Gastrocnemius medialis (tissue), 4 donors: ENCODE measurements around the gene MGAT5B. TPM values are rescaled to one million over a fixed set of nuclear protein-coding genes. Genes with fewer than 3 reads are reported as not detected.

ENCODE experiments used
- ATAC-seq, 2 donors: fragments of 150-250 bp; one replicate each; pipeline ENCODE4 v1.9.1; 2016
- DNase-seq, 2 donors: peaks; one replicate each; pipeline ENCODE4 v3.0.0-alpha.2; 2019
- H3K27ac ChIP-seq, 4 donors: fragments of 200-600 bp; sonication (generic); 1 replicate in 1 of 4; 2 replicates in 3 of 4; pipeline ENCODE4 v1.5.1; 2016 to 2018; ENCODE audit warnings: mild to moderate bottlenecking in 2 of 4, moderate library complexity in 1 of 4
- H3K27me3 ChIP-seq, 3 donors: fragments of 200-600 bp; sonication (generic) in 2 of 3; 1 replicate in 1 of 3; 2 replicates in 2 of 3; pipeline versions ENCODE4 v1.5.1 to v1.6.0; 2016 to 2019; ENCODE audit warnings: mild to moderate bottlenecking in 1 of 3, moderate library complexity in 1 of 3
- H3K36me3 ChIP-seq, 2 donors: fragments of 200-600 bp; sonication (generic) in 1 of 2; one replicate each; pipeline ENCODE4 v1.5.1; 2017 to 2018
- H3K4me1 ChIP-seq, 2 donors: fragments of 200-600 bp; sonication (generic) in 1 of 2; one replicate each; pipeline ENCODE4 v1.5.1; 2016 to 2017; ENCODE audit warnings: mild to moderate bottlenecking in 2 of 2
- H3K4me3 ChIP-seq, 4 donors: fragments of 200-600 bp; sonication (generic) in 3 of 4; 1 replicate in 1 of 4; 2 replicates in 3 of 4; pipeline ENCODE4 v1.5.1; 2016 to 2019; ENCODE audit warnings: mild to moderate bottlenecking in 2 of 4
- H3K9me3 ChIP-seq, 3 donors: fragments of 200-600 bp; sonication (generic) in 2 of 3; 1 replicate in 1 of 3; 2 replicates in 2 of 3; pipeline ENCODE4 v1.5.1; 2016 to 2019
- POLR2A ChIP-seq, 2 donors: fragments of 450-650 bp; IDR thresholded peaks; one replicate each; pipeline ENCODE4 v1.6.1; 2017; ENCODE audit warnings: antibody characterized with exemption in 2 of 2, mild to moderate bottlenecking in 2 of 2, moderate library complexity in 2 of 2
- in situ Hi-C, 4 donors: fragments of 200-750 bp; cut with MboI; loops; one replicate each; pipeline versions ENCODE4 v1.15.0 to v1.8.0; 2017; ENCODE audit warnings: low sequenced_read_pairs in 4 of 4
- intact Hi-C: fragments of 100-400 bp; cut with DNase I; formaldehyde crosslinking; loops from one replicate; pipeline ENCODE4 v1.15.1; 2023; ENCODE audit warnings: low total_unique reads
- total RNA-seq, 4 donors: library from RNA; depleted of rRNA; stranded (reverse); fragments of >200 nt; gene quantifications; one replicate each; pipeline versions ENCODE4 v1.1.0 to v1.2.3, GENCODE V29; 2016
- TF ChIP-seq, protein P1 (sequence below), 5 experiments: fragments of 450-650 bp in 3 of 5; fragments of 200-600 bp in 2 of 5; sonication (generic) in 2 of 5; IDR thresholded peaks in 4 of 5; conservative IDR thresholded peaks in 1 of 5; 1 replicate in 4 of 5; 2 replicates in 1 of 5; pipeline ENCODE4 v1.5.1; 2016 to 2019; ENCODE audit warnings: antibody characterized with exemption in 5 of 5, mild to moderate bottlenecking in 3 of 5, moderate library complexity in 3 of 5

Gene MGAT5B
- total RNA-seq, 4 donors from 2014 or later, result not detected

DNA sequence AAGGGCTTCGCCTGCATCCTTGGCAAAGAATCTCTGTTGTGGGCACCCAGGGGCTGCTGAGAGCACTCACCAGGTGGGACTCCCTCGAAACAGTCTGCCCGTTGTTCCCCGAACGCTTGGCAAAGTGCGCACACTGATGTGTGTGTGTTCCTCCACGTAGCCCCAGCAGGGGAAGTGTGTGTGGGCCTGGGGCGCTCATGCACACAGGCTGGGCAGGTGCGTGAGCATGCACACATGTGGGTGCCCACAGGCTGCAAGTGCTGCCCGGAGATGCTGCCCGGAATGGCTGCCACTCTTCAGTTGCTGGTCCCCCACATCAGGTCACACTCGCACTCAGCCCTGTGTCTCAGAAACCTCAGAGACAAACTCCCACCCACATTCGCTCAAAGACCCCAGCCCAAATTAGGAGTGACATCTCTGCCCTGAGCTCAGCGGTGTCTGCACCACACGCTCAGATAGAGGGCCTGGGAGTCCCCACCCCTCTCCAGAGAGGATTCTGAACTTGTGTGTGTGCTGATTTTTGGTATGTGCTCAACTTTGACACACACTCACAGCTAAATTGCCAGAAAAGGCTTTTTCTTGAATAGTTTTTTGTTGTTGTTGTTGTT, 119.4 kb downstream of the MGAT5B start:
- Histone ChIP-seq H3K27ac (no peak overlapping the region), H3K4me1 (no peaks in the 10 kb centered on the region), H3K9me3 (no peaks in the 10 kb centered on the region), H3K27me3 (peaks cover 0 to 9% (median 4%) of the 10 kb centered on the region in 3 donors), H3K36me3 (no peaks in the 10 kb centered on the region), H3K4me3 (no peak overlapping the region)
- in situ Hi-C loops (no loop called here), intact Hi-C loops (no loop called here)
- ATAC-seq (no peak), DNase-seq (no peak)
- no peak for TF ChIP-seq POLR2A (IDR thresholded peaks at IDR 0.05)
- TF ChIP-seq, protein P1, sequence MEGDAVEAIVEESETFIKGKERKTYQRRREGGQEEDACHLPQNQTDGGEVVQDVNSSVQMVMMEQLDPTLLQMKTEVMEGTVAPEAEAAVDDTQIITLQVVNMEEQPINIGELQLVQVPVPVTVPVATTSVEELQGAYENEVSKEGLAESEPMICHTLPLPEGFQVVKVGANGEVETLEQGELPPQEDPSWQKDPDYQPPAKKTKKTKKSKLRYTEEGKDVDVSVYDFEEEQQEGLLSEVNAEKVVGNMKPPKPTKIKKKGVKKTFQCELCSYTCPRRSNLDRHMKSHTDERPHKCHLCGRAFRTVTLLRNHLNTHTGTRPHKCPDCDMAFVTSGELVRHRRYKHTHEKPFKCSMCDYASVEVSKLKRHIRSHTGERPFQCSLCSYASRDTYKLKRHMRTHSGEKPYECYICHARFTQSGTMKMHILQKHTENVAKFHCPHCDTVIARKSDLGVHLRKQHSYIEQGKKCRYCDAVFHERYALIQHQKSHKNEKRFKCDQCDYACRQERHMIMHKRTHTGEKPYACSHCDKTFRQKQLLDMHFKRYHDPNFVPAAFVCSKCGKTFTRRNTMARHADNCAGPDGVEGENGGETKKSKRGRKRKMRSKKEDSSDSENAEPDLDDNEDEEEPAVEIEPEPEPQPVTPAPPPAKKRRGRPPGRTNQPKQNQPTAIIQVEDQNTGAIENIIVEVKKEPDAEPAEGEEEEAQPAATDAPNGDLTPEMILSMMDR (IDR thresholded peaks at IDR 0.05 in 4 of 5, conservative IDR thresholded peaks at IDR 0.05 in 1 of 5), result no peak

DNA sequence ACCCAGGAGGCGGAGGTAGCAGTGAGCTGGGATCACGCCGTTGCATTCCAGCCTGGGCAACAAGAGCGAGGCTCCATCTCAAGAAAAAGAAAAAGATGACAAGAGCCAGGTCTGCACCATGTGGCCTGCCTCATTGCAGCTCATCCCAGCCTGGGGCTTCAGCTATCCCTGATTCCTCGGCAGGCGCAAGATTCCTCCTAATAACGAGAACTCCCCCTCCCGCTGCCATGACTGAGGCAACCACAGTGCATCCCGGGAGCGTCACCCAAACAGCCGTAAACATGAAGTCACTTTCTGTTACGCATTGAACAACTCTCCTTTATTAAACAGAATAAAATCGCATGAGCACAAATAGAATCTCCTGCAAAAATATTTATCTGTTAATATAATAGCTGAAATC, 120.6 kb downstream of the MGAT5B start:
- peaks cover 0 to 9% (median 0%) of the 10 kb centered on the region in 3 donors for H3K27me3 ChIP-seq
- H3K36me3 ChIP-seq, result no peaks in the 10 kb centered on the region
- no peak overlapping the region for H3K27ac ChIP-seq
- DNase-seq, result no peak
- TF ChIP-seq POLR2A (IDR thresholded peaks at IDR 0.05), result no peak
- TF ChIP-seq, protein P1 (IDR thresholded peaks at IDR 0.05 in 4 of 5, conservative IDR thresholded peaks at IDR 0.05 in 1 of 5), result no peak
- H3K4me3 ChIP-seq, result no peak overlapping the region
- no peak for ATAC-seq
- intact Hi-C loops (no loop called here), in situ Hi-C loops (no loop called here)
- no peaks in the 10 kb centered on the region for H3K9me3 ChIP-seq
- H3K4me1 ChIP-seq, result no peaks in the 10 kb centered on the region

DNA sequence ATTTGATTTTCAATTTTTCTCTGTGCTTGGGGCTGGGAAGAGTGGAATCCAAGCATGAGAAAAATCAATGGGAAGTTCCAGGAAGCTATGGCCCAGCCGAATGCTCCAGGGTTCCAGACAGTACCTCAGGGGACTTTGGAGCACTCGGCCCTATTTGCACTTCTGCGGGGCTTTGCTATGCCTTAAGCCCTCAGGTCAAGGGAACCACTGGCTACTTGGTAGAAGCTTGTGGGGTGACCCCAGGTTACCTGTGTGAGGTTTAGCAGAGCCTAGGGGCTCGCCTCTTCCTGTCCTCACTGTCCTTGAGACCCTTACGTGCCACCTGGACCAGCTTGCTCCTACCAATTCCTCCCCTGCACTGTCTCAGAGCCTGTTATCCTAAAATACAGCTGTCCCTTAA, 121.3 kb downstream of the MGAT5B start:
- no peaks in the 10 kb centered on the region for H3K4me1 ChIP-seq
- peaks cover 0 to 9% (median 0%) of the 10 kb centered on the region in 3 donors for H3K27me3 ChIP-seq
- intact Hi-C loops (no loop called here), in situ Hi-C loops (no loop called here)
- TF ChIP-seq, protein P1 (IDR thresholded peaks at IDR 0.05 in 4 of 5, conservative IDR thresholded peaks at IDR 0.05 in 1 of 5), result no peak
- no peak for TF ChIP-seq POLR2A (IDR thresholded peaks at IDR 0.05)
- H3K4me3 ChIP-seq, result no peak overlapping the region
- no peak overlapping the region for H3K27ac ChIP-seq
- ATAC-seq, result no peak
- no peak for DNase-seq
- no peaks in the 10 kb centered on the region for H3K9me3 ChIP-seq
- no peaks in the 10 kb centered on the region for H3K36me3 ChIP-seq

DNA sequence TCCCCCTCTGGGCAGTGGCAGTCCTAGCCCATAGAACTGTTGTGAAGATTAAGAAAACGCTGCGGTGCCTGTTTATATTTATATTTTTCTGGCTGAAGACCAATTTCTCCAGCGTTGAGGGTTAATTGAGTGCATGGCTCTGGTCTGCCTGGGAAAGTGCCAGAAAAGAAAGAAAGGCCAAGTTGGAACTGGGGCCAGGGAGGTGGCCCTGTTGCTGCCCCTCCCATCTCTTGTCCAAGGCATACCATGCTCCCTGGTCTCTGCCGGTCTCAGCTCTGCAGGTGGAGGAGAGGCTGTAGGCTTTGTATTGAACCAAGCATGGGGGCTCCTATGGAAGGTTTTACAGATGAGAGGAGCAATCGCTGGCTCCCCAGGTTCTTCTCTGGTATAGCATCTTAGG, 124.7 kb downstream of the MGAT5B start:
- H3K4me3 ChIP-seq, result no peak overlapping the region
- intact Hi-C loops, result no loop called here
- H3K4me1 ChIP-seq, result no peaks in the 10 kb centered on the region
- in situ Hi-C loops, result no loop called here
- no peaks in the 10 kb centered on the region for H3K36me3 ChIP-seq
- ATAC-seq (no peak), DNase-seq (no peak)
- no peak overlapping the region for H3K27ac ChIP-seq
- H3K27me3 ChIP-seq, result peaks cover 0 to 6% (median 0%) of the 10 kb centered on the region in 3 donors
- no peaks in the 10 kb centered on the region for H3K9me3 ChIP-seq
- no peak for TF ChIP-seq POLR2A (IDR thresholded peaks at IDR 0.05)
- TF ChIP-seq, protein P1 (IDR thresholded peaks at IDR 0.05 in 4 of 5, conservative IDR thresholded peaks at IDR 0.05 in 1 of 5), result no peak

DNA sequence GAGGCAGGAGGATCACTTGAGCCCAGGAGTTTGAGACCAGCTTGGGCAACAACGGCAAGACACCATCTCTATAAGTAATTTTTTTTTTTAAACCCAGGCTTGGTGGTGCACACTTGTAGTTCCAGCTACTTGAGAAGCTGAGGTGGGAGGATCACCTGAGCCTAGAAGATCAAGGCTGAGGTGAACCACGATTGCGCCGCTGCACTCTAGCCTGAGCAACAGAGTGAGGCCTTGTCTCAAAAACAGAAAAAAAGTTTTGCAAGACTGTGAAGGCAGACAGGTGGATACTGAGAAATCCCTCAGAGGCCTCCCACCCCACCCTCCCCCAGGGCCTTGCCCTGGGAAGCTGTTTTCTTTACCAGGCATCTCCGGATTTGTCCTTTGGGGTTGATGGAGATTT, 125.4 kb downstream of the MGAT5B start:
- no peaks in the 10 kb centered on the region for H3K9me3 ChIP-seq
- no peaks in the 10 kb centered on the region for H3K36me3 ChIP-seq
- no peaks in the 10 kb centered on the region for H3K4me1 ChIP-seq
- ATAC-seq (no peak), DNase-seq (no peak)
- H3K4me3 ChIP-seq, result no peak overlapping the region
- no peak for TF ChIP-seq POLR2A (IDR thresholded peaks at IDR 0.05)
- TF ChIP-seq, protein P1 (IDR thresholded peaks at IDR 0.05 in 4 of 5, conservative IDR thresholded peaks at IDR 0.05 in 1 of 5), result no peak
- in situ Hi-C loops, result no loop called here
- intact Hi-C loops, result no loop called here
- H3K27ac ChIP-seq, result no peak overlapping the region
- peaks cover 0 to 6% (median 0%) of the 10 kb centered on the region in 3 donors for H3K27me3 ChIP-seq
